Astrocyte of the cerebellum (primary cell): Measurements from ENCODE around the gene SLC6A8.

Experiments
- DNase-seq: peaks from one replicate; pipeline ENCODE4 v3.0.0-alpha.2; 2011; ENCODE audit warnings: low read depth
- H3K4me3 ChIP-seq: 2 replicates; pipeline ENCODE4 v1.5.1; 2011; ENCODE audit warnings: mild to moderate bottlenecking, low read depth, low read length, moderate library complexity
- CTCF ChIP-seq: IDR thresholded peaks from 2 replicates; pipeline ENCODE4 v1.5.1; 2012; ENCODE audit warnings: low read length, low read depth, moderate library complexity, mild to moderate bottlenecking; ENCODE audit errors: missing control alignments
- in situ Hi-C: cut with HindIII; loops from 2 replicates; pipeline ENCODE4 v1.10.0; 2017; ENCODE audit warnings: low sequenced_read_pairs

The SLC6A8 gene

DNA sequence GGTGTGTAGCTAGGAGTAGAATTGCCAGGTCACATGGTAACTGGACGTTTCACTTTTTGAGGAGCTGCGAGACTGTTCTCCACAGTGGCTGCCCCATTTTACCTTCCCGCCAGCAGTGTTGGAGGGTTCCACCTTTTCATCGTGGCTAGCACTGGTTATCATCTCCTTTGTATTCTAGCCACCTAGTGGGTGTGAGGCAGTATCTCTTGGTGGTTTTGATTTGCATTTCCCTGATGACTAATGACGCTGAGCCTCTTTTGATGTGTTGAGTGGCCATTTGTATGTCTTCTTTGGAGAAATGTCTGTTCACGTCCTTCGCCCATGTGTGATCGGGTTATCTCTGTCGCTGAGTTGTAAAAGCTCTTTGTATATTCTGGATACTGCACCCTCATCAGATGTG is 47.5 kb downstream of the SLC6A8 start:
- in situ Hi-C loops, result no loop called here
- TF ChIP-seq CTCF, result no peak
- H3K4me3 ChIP-seq, result no peak overlapping the region
- DNase-seq, result no peak

DNA sequence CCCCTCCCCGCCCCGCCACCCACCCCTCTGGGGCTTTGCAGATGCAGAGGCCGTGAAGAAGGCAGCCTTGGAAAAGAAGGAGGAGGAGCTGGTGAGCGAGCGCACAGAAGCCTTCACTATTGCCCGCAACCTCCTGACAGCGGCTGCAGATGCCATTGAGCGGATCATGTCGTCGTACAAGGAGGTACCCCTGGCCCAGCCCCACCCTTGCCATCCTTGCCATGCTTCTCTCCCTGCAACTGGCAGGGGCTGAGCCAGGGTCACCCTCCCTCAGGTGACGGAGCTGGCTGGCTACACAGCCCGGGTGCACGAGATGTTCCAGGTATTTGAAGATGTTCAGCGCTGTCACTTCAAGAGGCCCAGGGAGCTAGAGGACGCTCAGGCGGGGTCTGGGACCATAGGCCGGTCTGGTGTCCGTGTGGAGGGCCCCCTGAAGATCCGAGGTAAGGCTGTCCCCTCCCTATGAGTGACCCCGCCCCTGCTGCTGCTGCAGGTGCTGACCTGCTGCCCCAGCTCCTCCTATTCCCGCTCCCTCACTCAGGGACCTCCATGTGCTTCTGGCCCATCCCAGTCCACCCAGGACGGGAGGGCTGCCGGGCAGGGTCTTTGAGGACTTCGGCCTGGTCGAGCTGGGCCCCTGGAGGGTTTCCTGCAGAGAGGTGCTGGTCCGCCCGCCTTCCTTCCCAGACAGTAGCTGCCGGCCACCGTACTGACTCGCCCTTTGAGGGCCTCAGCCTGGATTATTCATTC is 48.5 kb downstream of the SLC6A8 start:
- no peak for TF ChIP-seq CTCF
- H3K4me3 ChIP-seq, result no peak overlapping the region
- in situ Hi-C loops, result no loop called here
- DNase-seq, result no peak

DNA sequence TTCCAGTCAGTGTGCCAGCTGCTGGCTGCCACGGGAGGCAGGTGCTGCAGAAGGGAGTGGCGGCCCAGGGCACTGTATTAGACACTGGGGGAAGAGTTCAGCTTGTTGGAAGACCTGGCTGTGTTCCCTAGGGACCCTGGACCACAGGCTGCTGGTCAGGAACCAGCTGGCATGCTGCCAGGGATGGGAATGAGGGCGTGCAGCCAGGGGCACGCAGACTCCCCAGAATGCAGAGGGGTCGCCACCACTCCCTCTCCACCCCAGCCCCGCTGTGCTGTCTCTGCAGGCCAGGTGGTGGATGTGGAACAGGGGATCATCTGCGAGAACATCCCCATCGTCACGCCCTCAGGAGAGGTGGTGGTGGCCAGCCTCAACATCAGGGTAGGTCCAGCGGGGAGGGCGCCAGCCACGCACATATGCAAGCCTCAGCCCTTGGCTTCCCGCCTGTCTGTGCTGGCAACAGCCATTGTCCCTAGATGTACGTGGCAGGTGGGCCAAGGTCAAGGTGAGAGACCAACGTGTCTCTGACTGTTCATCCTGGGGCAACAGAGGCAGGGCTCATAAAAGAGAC is 49.2 kb downstream of the SLC6A8 start:
- DNase-seq, result no peak
- H3K4me3 ChIP-seq, result no peak overlapping the region
- no peak for TF ChIP-seq CTCF
- in situ Hi-C loops, result no loop called here

GRCh38 chrX:153738056-153738605 is 50.4 kb downstream of the SLC6A8 start:
- H3K4me3 ChIP-seq, result no peak overlapping the region
- DNase-seq, result no peak
- TF ChIP-seq CTCF, result no peak
- in situ Hi-C loops, result no loop called here

DNA sequence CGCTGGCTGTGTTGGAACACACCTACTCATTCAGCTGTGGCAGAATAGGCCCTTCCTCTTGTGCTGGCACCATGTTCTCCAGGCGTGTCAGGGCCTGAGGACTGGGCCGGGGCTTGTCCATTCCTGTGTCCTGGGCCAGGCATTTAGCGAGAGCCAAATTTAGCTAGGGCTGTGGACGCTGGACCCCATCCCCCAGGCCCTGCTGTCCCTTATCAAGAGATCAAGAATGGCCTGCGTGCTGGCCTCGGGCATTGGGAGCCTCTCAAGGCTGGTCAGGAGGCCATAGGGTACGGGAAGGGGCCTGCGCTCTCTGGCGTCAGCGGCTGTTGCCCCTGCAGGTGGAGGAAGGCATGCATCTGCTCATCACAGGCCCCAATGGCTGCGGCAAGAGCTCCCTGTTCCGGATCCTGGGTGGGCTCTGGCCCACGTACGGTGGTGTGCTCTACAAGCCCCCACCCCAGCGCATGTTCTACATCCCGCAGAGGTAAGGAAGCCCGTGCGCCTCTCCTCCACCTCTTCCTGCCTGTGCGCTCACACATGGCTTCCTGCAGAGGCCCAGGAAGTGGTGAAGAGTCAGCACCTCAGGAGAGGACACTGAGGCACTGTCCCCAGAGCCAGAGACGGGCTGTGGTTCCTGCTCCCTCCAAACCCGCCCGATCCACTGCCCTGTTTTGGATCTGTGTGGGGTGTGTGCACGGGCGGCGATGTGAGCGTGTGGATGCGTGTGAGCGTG is 52.2 kb downstream of the SLC6A8 start:
- no peak for TF ChIP-seq CTCF
- no peak for DNase-seq
- no peak overlapping the region for H3K4me3 ChIP-seq
- in situ Hi-C loops, result no loop called here

DNA sequence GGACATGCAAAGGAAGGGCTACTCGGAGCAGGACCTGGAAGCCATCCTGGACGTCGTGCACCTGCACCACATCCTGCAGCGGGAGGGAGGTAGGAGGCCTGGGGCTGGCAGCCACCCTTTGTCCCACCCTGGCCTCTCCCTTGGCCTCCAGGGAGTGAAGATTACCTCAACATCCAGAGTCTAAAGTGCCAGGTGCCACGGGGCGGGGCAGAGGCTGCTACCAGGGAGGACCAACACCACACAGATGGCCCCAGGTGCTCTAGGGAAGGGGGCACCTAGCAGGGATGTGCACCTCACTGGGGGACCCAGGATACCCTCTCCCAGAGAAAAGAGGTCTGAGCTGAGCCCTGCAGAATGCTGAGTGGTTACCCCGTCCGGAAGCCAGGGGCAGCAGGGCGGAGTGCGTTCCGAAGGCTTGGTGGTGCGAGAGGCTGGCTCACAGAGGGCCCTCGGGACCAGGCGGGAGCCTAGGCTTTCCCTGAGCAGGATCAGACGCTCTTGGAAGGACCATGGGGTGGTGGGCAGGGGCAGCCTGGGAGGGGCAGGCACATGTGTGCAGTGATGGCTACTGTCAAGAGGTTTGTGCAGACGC is 53.0 kb downstream of the SLC6A8 start:
- DNase-seq, result no peak
- no peak overlapping the region for H3K4me3 ChIP-seq
- in situ Hi-C loops, result no loop called here
- no peak for TF ChIP-seq CTCF
